Lung microvascular endothelial cell (primary cell): ENCODE measurements around the gene TNKS2. TPM values are rescaled to one million over a fixed set of nuclear protein-coding genes. Genes with fewer than 3 reads are reported as not detected.

Source experiments
- DNase-seq, 2 donors: peaks; one replicate each; pipeline versions ENCODE4 v3.0.0 to v3.0.0-alpha.2; 2010; ENCODE audit warnings: low read depth in 2 of 2
- total RNA-seq: library from RNA; depleted of rRNA; stranded (reverse); fragments of >200 nt; gene quantifications from 2 replicates; pipeline ENCODE4 v1.2.1, GENCODE V29; 2014

The TNKS2 gene
- total RNA-seq, 1 donor from 2014 or later, result 43.5 TPM

- peak; percentile 86 to 89 for DNase-seq
These were observed 110.3 kb downstream of the TNKS2 start for GRCh38 chr10:91908337-91909116.

GRCh38 chr10:91909117-91909677 is 111.0 kb downstream of the TNKS2 start, which contains the start of gene FGFBP3:
Gene FGFBP3, minus strand, starts transcription at chr10:91909486. Its CDS starts 517 bp downstream, at chr10:91908969.
- peak; percentile 12 to 22 for DNase-seq

GRCh38 chr10:91910467-91910866 is 112.2 kb downstream of the TNKS2 start:
- no peak for DNase-seq

Other genes starting within 250 kb of the TNKS2 start
- 0.20 and 0.44 TPM in 2 replicates for gene PPP1R3C, start 165.4 kb upstream of the TNKS2 start, total RNA-seq
- gene FGFBP3, start 111.1 kb downstream of the TNKS2 start, total RNA-seq, result 0.22 and 0.40 TPM in 2 replicates
- 19.4 and 28.2 TPM in 2 replicates for gene BTAF1, start 125.3 kb downstream of the TNKS2 start, total RNA-seq